Stimulated activated CD8-positive, alpha-beta memory T cell treated with anti-CD3 and anti-CD28 coated beads, Interleukin-15, amount 100 ng/mL, for 4 hours (primary cell): ENCODE results near the gene BICRA.
"Not testable (repeated sequence)": the region's sequence is repeated elsewhere in the genome, so short reads cannot be mapped to it uniquely, and the experiment has no call there.

Experiments
- DNase-seq, 2 donors: peaks; one replicate each; pipeline ENCODE4 v3.0.0-alpha.2; 2020; ENCODE audit warnings: low read depth in 2 of 2

BICRA gene

DNA sequence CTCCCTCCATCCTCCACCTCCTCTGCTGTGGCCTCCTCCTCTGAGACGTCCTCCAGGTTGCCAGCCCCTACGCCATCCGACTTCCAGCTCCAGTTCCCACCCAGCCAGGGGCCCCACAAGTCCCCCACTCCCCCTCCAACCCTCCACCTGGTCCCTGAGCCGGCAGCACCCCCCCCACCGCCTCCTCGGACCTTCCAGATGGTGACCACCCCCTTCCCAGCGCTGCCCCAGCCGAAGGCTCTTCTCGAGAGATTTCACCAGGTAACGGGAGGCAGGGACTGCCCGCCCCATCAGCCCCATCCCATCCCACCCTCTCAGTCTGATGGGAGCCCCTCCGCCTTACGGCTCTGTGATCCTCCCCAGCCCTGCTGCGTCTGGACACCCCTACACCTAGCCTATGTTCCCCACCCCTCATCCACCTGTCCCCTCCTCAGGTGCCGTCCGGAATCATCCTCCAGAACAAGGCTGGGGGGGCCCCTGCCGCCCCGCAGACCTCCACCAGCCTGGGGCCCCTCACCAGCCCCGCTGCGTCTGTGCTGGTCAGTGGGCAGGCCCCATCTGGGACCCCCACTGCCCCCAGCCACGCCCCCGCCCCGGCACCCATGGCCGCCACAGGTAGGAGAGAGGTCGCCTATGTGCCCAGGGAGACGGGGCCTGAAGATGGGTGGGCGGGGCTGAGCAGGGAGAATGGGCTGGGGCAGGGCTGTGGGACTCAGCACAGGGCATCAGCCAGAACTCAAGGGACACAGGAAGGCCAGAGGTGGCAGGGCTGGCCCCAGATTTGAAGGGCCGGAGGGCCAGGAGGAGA lies 85.7 kb downstream of the BICRA start:
- no peak for DNase-seq

DNA sequence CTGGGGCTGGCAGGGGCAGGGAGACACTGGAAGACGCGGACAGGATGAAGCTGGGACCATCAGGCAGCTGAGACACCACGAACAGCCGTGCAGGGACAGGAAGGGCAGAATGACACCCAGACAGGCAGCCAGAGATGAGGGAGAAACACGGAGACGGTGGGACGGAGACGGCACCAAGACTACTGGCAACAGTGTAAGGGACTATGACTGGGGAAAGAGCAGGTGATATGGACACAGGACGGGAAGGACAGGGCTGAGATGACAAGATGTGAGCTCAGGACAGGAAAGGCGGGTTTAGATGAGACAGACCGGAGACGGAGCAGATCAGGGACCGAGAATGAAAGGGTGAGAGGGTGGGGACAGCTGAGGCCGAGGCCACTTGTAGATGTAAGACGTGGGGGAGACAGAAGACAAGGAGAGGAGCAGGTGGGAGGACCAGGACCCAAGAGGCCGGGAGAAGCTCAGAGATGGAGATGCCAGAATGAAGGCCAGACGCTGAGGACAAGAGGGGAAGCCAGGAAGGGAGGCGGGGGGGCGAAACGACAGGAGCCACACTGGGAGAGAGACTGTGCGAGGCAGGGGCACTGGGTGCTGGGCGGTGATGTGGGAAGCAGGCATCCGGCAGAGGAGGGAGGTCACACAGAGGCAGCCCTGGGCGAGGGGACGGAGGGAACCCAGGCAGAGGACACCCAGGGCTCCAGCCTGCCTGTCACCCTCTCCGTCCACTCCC lies 86.8 kb downstream of the BICRA start:
- no peak for DNase-seq

DNA sequence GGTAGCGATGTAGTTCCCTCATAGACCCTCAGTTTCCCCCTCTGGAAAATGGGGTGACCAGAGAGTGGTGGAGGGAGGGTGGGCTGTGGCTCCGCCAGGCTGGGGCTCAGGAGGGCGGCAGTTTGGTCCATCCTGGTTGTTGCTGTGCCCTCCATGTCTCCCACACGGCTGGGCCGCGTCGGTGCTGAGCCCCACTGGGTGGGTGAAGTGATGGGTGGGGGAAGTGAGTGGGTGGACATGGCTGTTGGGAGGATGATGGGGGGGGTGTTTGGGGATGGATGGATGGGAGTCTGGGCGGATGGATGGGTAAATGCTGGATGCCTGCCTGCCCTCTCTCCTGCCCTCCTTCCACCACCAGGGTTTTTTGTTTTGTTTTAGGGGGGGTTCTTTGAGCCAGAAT lies 87.7 kb downstream of the BICRA start:
- no peak for DNase-seq

DNA sequence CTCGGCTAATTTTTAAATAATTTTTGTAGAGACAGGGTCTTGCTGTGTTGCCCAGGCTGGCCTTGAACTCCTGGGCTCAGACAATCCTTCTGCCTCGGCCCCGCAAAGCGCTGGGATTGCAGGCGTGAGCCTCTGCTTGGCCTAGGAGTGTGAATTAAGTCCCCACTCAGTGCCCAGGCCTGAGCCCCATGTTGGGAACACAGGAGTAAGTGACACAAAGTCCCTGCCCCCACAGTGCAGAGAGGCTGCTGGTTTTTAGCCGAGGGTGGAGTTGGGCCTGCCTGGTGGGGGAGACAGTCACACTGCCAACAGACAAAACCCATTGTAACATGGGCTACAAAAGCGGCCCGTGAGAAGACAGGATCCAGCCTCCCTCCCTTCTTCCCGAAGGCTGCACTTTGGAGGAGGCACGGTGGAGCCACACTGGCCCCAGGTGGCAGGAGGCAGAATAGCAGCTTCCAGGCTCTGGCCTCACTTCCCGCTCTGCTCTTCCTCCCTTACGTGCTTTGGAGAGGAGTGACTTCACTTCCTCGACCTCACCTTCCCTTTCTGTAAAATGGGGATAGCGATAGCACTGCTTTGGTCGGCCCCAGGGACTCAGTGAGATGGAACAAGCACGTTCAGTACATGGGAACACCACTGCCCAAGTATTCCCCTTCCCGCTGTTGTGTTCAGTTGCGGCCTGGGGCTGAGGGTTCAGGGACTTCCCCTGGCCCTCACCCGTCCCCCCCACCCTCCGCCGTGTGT lies 89.1 kb downstream of the BICRA start:
- DNase-seq, result no peak

DNA sequence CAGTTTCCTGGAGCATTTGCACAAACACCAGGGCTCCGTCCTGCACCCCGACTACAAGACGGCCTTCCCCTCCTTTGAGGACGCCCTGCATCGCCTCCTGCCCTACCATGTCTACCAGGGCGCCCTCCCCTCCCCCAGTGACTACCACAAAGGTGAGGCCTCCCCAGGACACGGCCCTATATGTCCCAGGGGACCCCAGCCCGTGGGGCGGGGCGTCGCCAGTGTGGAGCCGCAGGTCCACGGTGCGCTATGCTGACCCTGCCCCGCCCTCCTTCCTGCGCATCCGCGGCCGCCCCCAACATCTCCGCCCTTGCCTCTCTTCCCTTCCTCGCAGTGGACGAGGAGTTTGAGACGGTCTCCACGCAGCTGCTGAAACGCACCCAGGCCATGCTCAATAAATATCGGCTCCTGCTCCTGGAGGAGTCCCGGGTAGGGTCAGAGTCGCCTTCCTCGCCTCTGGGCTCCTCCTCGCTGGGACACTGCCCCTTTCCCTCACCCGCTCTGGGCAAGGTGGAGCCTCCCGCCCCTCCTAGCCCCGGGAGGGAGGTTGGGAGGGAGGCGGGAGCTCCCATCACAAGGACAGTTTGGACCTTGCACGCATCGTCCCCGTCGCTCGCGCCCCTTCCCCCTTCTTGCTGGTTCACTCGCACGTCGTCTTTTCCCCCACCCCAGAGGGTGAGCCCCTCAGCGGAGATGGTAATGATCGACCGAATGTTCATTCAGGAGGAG lies 89.9 kb downstream of the BICRA start:
- no peak for DNase-seq

DNA sequence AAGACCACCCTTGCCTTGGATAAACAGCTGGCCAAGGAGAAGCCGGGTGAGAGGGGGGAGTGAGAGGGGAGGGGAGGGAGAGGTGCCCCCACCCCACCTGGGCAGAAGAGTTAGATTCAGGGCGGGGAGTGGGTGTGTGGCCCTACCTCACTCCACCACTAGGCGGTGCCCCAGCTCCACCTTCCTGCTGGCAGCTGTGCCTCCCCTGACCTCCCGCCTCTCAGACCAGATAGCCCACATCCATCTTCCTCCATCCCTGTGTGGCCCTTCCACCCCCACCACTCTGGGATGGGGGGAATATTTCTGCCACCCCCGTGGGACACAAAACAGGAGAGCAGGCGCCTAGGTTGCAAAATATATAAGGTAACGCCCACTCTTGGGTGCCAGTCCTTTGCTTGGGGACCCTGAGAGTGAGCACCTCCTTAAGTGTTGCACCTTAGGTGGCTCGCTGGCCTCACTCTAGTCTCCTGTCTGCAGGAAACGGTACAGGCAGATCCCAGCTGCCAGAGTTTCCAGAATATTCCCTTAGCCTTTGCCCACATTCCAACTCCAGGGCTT lies 90.5 kb downstream of the BICRA start:
- DNase-seq, result no peak

DNA sequence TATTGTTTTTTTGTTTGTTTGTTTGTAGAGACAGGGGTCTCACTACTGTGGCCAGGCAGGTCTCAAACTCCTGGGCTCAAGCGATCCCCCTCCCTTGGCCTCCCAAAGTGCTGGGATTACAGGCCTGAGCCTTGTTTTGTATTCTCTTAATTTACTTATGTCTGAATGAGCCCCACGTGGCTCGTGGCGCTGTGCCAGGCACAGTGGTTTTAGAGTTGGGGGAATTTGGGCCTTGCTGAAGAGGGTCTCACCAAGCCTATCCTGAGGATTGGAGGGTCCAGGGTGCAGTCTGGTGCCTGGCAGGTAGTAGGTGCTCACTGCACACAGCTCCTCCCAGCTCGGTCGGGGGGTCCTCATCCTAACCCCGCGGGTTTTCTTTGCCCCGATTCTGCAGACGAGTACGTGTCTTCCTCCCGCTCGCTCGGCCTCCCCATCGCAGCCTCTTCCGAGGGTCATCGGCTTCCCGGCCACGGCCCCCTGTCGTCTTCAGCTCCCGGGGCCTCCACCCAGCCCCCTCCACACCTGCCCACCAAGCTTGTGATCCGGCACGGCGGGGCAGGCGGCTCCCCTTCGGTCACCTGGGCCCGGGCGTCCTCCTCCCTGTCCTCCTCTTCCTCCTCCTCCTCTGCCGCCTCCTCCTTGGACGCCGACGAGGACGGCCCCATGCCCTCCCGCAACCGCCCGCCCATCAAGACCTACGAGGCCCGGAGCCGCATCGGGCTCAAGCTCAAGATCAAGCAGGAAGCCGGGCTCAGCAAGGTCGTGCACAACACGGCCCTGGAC lies 92.2 kb downstream of the BICRA start:
- DNase-seq, result no peak

DNA sequence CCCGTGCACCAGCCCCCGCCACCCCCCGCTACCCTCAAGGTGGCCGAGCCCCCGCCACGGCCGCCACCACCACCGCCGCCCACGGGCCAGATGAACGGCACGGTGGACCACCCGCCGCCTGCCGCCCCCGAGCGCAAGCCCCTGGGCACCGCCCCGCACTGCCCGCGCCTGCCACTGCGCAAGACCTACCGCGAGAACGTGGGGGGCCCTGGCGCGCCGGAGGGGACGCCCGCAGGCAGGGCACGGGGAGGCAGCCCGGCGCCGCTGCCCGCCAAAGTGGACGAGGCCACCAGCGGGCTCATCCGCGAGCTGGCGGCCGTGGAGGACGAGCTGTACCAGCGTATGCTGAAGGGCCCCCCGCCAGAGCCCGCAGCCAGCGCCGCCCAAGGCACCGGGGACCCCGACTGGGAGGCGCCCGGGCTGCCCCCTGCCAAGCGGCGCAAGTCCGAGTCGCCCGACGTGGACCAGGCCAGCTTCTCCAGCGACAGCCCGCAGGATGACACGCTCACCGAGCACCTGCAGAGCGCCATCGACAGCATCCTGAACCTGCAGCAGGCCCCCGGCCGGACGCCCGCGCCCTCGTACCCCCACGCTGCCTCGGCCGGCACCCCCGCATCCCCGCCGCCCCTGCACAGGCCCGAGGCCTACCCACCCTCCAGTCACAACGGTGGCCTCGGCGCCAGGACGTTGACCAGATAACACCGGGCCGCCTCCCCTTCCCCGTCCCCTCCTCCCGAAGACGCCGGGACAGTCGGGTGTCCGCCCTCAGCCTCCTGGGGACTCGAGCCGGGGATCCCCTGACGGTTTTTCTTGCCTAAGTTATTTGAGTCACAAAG lies 93.0 kb downstream of the BICRA start:
- no peak for DNase-seq

DNA sequence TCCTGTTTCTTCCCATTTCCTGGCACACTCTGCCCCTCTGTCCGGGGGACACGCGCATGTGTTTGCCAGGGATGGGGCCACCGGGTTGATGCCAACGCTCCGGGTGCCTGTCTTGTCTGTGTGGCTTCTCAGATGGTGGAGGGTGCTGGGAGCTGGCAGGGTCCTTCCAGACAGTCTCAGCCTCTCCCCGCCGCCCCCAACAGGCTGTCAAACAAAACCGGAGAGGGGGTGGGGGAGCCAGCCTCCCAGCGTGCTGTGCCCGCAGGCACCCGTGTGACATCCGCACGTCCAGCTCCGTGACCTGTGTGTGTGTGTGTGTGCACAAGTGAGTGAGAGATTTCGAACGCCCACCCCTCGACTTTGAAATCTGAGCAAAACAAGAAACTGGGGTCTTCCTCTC lies 93.7 kb downstream of the BICRA start:
- DNase-seq, result no peak

DNA sequence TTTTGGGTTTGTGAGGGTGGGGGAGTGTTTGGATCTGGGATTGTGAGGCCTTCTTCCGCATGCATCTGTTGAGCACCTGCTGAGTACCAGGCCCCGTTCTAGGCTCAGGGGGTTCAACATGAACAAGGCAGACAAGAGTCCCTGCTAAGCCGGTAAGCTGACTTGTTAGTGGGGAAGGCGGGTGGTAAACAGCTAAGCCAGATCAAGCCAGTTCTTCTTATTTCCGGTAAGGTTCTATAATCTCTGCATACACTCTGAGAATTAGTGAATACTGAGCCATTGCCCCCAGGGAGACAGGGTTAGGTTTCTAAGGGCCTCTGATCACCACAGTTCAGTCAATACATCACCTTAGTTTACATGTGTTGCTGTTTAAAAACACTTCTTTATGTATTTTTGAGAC lies 94.4 kb downstream of the BICRA start:
- no peak for DNase-seq

DNA sequence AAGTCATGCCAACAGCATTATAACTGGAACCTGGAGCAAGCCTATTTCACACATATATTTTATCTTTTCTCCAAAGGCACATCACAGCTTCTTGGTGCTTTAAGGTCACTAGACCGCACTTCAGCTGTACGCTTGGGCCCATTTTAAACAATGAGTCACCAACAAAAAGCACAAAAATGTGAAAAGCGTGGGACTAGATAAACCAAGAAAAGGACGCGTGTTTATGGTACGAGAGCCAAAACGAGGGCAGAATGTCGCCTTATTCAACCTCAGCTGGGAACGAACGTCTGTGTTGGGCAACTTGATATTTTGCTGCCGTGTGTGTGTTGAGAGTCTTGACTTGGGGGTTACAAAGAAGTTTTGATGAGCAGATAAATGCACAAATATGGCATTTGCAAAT lies 95.1 kb downstream of the BICRA start:
- DNase-seq, result no peak

DNA sequence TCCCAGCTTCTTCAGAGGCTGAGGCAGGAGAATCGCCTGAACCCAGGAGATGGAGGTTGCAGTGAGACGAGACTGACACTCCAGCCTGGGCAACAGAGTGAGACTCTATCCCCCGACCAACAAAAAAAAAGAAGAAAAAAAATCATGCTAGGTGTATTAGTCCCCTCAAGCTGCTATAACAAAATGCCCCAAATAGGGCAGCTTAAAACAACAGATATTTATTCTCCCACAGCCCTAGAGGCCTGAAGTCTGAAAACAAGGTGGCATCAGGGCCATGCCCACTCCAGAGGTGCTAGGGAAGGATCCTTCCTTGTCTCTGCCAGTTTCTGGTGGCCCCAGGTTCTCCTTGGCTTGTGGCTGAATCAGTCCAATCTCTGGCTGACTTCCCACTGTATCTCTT lies 95.7 kb downstream of the BICRA start:
- no peak for DNase-seq

DNA sequence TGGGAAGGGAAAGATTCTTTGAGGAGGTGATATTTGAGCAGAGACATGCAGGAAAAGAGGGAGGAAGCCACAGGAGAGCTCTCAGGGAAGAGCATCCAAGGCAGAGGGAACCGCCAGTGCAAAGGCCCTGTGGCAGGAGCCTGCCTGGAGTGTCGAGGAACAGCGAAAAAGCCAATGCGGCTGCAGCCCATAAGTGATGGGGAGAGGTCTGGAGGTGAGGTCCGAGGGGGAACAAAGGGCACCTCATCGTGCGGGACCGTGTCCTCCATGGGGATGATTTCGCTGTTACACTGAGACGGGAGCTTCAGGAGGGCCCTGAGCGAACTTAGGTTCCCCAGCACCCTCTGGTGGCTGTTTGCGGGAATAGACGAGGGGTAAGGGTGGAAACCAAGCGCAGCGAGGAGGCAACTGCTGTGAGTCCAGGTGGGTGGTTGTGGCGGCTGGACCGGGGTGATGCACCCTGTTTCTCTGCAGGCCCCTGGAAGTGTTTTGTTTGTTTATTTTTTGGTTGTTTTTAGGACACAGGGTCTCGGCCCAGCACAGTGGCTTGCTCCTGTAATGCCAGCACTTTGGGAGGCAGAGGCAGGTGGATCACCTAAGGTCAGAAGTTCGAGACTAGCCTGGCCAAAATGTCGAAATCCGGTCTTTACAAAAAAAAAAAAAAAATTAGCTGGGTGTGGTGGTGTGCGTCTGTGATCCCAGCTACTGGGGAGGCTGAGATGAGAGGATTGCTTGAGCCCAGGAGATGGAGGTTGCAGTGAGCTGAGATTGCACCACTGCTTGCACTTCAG lies 98.4 kb downstream of the BICRA start:
- peak in 1 of 2 donors; percentile 49 for DNase-seq

DNA sequence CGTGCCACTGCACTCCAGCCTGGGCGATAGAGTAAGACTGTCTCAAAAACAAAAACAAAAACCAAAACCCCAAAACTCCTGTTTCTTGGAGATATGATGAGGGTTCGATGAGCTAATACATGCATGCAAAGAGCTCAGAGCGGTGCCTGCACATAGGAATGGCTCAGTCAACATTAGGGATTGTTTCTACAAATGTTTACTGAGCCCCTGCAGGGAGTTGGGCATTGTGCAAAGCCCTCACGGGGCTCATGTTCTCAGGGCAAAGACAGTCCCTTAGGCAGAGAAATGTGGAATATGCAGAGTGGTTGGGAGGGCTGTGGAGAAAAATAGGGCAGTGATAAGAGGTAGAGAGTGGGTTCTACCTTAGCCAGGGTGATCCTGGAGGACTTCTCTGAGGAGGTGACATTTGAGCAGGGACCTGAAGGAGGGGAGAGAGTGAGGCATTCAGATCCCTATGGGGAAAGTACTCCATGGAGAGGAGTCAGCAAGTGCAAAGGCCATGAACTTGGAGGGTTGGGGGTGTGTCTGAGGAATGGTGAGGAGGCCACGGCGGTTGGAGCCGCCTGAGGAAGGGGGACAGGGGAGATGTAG lies 102.8 kb downstream of the BICRA start:
- DNase-seq, result no peak

DNA sequence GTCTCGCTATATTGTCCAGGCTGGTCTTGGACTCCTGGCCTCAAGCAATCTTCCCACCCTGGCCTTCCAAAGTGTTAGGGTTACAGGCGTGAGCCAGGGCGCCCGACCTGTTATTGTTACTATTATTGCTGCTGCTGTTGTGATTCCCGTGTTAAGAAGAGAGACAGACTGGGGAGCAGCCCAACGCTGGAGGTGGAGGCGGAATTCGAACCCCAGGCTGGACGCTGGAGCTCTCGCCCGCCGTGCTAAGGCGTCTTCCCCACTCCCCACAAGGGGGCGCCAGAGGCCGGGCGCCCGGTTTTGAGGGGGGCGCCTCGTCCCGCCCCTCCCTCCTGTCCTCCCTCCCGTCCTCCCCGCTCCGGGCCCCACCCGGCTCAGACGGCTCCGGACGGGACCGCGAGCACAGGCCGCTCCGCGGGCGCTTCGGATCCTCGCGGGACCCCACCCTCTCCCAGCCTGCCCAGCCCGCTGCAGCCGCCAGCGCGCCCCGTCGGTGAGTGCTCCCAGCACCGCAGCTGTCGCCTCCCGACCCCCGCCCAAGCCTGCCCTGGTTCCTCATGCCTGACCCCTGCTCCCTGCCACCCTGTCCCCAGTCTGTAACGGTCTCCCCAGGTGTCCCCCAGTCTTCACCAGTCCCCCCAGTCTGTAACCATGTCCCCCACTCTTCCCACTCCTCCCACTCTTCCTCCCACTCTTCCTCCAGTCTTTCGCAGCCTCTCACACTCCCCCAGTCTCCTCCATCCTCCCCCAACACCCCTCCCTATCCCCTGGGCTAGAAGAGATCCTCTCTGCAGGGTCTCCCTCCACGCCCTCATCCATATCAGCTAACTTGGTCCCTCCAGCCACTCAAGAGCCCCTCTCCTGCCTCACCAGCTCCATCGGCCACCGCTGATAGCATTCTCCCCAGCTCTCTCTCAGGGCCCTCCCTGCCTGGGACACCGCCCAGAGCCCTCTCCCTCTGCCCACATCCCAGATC lies 104.4 kb downstream of the BICRA start, which contains the start of gene EHD2:
TSS of gene EHD2 (plus strand) at position 377 of the 976 bp plus-strand sequence. CDS start 3,191 bp downstream, outside the sequence.
- DNase-seq, result no peak

DNA sequence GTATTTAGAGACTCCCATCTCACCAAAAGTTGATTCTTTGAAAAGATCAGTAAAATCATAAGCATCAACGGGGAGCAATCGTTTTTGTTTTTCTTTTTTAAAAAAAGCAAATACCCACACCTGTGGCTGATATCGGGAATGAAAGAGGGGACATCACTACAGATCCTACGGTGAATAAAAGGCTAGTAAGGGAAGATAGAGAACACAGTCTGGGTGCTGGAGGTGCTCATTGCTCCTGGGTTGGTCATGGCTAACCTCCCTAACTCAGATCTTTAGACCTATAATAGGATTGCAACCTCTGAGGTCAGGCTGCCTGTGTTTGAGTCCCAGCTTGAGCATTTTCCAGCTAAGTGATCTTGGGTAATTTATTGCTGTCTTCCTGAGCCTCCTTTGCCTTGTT lies 105.4 kb downstream of the BICRA start:
- DNase-seq, result no peak

DNA sequence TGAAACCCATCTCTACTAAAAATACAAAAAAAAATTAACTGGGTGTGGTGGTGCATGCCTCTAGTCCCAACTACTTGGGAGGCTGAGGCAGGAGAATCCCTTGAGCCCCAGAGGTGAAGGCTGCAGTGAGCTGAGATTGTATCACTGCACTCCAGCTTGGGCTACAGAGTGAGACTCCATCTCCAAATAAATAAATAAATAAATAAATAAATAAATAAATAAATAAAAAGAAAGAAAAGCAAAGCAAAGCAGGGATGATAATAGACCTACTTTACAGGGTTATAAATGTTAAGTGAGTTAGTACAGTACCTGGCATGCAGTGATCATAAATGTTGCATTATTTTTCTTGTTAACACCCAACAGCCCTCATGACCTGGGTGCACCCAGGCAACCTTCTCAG lies 105.9 kb downstream of the BICRA start:
- DNase-seq, result not testable (repeated sequence)
